Panc1 (cell line): ENCODE measurements around the gene UGT1A6. TPM values are rescaled to one million over a fixed set of nuclear protein-coding genes. Genes with fewer than 3 reads are reported as not detected.

ENCODE experiments used
- ATAC-seq: fragments of 200-7000 bp; cut with Tn5 transposase; 2 replicates; pipeline ENCODE4 v1.9.1; 2020; ENCODE audit warnings: mild to moderate bottlenecking, moderate library complexity
- BruUV-seq: library from RNA; stranded (reverse); fragments of 400-500 nt; replicated peaks from 2 replicates; lab custom pipeline; 2021; lab: Mats Ljungman, UMichigan
- CTCF ChIA-PET: fragments of 300-600 bp; sonication (Branson Sonifier 250); formaldehyde crosslinking; loops from one replicate; lab custom pipeline; 2022; ENCODE audit warnings: antibody characterized with exemption; lab: Charles Lee
- POLR2A ChIA-PET: fragments of 300-600 bp; sonication (Branson Sonifier 250); formaldehyde crosslinking; loops from one replicate; lab custom pipeline; 2022; ENCODE audit warnings: antibody characterized with exemption; lab: Charles Lee
- DNase-seq: peaks from one replicate; pipeline ENCODE4 v3.0.0-alpha.2; 2010; ENCODE audit warnings: low read depth, low spot score
- H3K27ac ChIP-seq: 2 replicates; pipeline ENCODE4 v1.5.1; 2011; ENCODE audit warnings: mild to moderate bottlenecking, low read length, inconsistent platforms
- H3K27me3 ChIP-seq: fragments of 200-500 bp; sonication (Bioruptor generic); 2 replicates; pipeline ENCODE4 v1.6.0; 2014; ENCODE audit warnings: low read length, inconsistent platforms; ENCODE audit not compliant: control insufficient read depth, insufficient read depth
- H3K36me3 ChIP-seq: fragments of 200-500 bp; sonication (Bioruptor generic); 2 replicates; pipeline ENCODE4 v1.5.1; 2014; ENCODE audit warnings: inconsistent platforms, mild to moderate bottlenecking, low read length, moderate library complexity; ENCODE audit not compliant: control insufficient read depth, insufficient read depth
- H3K4me1 ChIP-seq: 2 replicates; pipeline ENCODE4 v1.5.1; 2011; ENCODE audit warnings: inconsistent platforms, mild to moderate bottlenecking, low read length, moderate library complexity; ENCODE audit not compliant: control insufficient read depth, insufficient read depth
- H3K4me3 ChIP-seq, 2 experiments: 2 replicates each; pipeline ENCODE4 v1.5.1; 2011 to 2012; ENCODE audit warnings: low read depth in 2 of 2, low read length in 2 of 2, mild to moderate bottlenecking in 2 of 2, inconsistent platforms in 1 of 2, moderate library complexity in 1 of 2
- H3K9me3 ChIP-seq: fragments of 200-500 bp; sonication (Bioruptor generic); 2 replicates; pipeline ENCODE4 v1.5.1; 2014; ENCODE audit warnings: low read depth, mild to moderate bottlenecking, inconsistent platforms, low read length, moderate library complexity; ENCODE audit not compliant: control insufficient read depth, insufficient read depth
- CTCF ChIP-seq: fragments of 450-650 bp; IDR thresholded peaks from 2 replicates; pipeline ENCODE4 v1.5.1; 2017; ENCODE audit warnings: mild to moderate bottlenecking
- POLR2AphosphoS5 ChIP-seq: IDR thresholded peaks from 2 replicates; pipeline ENCODE4 v1.6.1; 2012; ENCODE audit warnings: mild to moderate bottlenecking, low read depth, low read length, moderate library complexity
- REST ChIP-seq, 2 experiments: IDR thresholded peaks; 2 replicates each; pipeline ENCODE4 v1.6.1; 2011 to 2012; ENCODE audit warnings: low read depth in 2 of 2, control low read depth in 1 of 2, low read length in 1 of 2, mild to moderate bottlenecking in 1 of 2, moderate library complexity in 1 of 2; ENCODE audit not compliant: insufficient read depth in 1 of 2
- SIN3A ChIP-seq: IDR thresholded peaks from 2 replicates; pipeline ENCODE4 v1.6.1; 2012; ENCODE audit warnings: low read depth, mild to moderate bottlenecking, low read length, moderate library complexity, borderline replicate concordance; ENCODE audit not compliant: insufficient read depth
- TCF7L2 ChIP-seq: IDR thresholded peaks from 2 replicates; pipeline ENCODE4 v1.6.1; 2011; ENCODE audit warnings: mild to moderate bottlenecking, low read depth, low read length, inconsistent platforms
- in situ Hi-C: cut with HindIII; loops from 2 replicates; pipeline ENCODE4 v1.10.0; 2016; ENCODE audit warnings: low sequenced_read_pairs, low pct_unique_long_range_greater_than_20kb
- intact Hi-C: fragments of 100-400 bp; cut with micrococcal nuclease; formaldehyde crosslinking; loops from one replicate; pipeline ENCODE4 v1.10.0; 2022; ENCODE audit not compliant: unreplicated experiment
- total RNA-seq: library from RNA; stranded (reverse); gene quantifications from one replicate; pipeline ENCODE4 v1.2.1, GENCODE V29; 2021; ENCODE audit not compliant: unreplicated experiment

Gene UGT1A6
- total RNA-seq, 1 experiment from 2014 or later, result not detected

GRCh38 chr2:233768076-233768475, 75.4 kb downstream of the UGT1A6 start:
- BruUV-seq, result no TSS peak
- Histone ChIP-seq H3K4me3 (no peak overlapping the region), H3K27me3 (peaks cover 2% of the 10 kb centered on the region; the same call in 1 of the 2 replicates), H3K4me1 (no peaks in the 10 kb centered on the region), H3K36me3 (no peaks in the 10 kb centered on the region), H3K27ac (no peak overlapping the region), H3K9me3 (no peaks in the 10 kb centered on the region)
- POLR2A ChIA-PET, result no interaction called here
- DNase-seq (no peak), ATAC-seq (no peak)
- CTCF ChIA-PET, result no interaction called here
- intact Hi-C loops, result no loop called here
- in situ Hi-C loops, result no loop called here
- no peak for TF ChIP-seq TCF7L2
- no peak for TF ChIP-seq POLR2AphosphoS5
- no peak for TF ChIP-seq CTCF
- no peak for TF ChIP-seq SIN3A
- TF ChIP-seq REST (IDR thresholded peaks at IDR 0.05; ENCODE audit: insufficient read depth in 1 of 2, low read depth in 2 of 2, low read length in 1 of 2), result no peak

GRCh38 chr2:233769260-233769659, 76.6 kb downstream of the UGT1A6 start:
- intact Hi-C loops (no loop called here), in situ Hi-C loops (no loop called here)
- ChIA-PET CTCF (no interaction called here), POLR2A (no interaction called here)
- Histone ChIP-seq H3K9me3 (no peaks in the 10 kb centered on the region), H3K36me3 (no peaks in the 10 kb centered on the region), H3K27me3 (no peaks in the 10 kb centered on the region), H3K27ac (no peak overlapping the region), H3K4me1 (no peaks in the 10 kb centered on the region), H3K4me3 (no peak overlapping the region)
- ATAC-seq (no peak), DNase-seq (no peak)
- TF ChIP-seq TCF7L2 (no peak), CTCF (no peak), REST (IDR thresholded peaks at IDR 0.05; ENCODE audit: insufficient read depth in 1 of 2, low read depth in 2 of 2, low read length in 1 of 2) (no peak), SIN3A (no peak), POLR2AphosphoS5 (no peak)
- BruUV-seq, result no TSS peak
